Measurements from ENCODE around the gene LGR6.
"Not testable (repeated sequence)": the region's sequence is repeated elsewhere in the genome, so short reads cannot be mapped to it uniquely, and the experiment has no call there.

The LGR6 gene

DNA sequence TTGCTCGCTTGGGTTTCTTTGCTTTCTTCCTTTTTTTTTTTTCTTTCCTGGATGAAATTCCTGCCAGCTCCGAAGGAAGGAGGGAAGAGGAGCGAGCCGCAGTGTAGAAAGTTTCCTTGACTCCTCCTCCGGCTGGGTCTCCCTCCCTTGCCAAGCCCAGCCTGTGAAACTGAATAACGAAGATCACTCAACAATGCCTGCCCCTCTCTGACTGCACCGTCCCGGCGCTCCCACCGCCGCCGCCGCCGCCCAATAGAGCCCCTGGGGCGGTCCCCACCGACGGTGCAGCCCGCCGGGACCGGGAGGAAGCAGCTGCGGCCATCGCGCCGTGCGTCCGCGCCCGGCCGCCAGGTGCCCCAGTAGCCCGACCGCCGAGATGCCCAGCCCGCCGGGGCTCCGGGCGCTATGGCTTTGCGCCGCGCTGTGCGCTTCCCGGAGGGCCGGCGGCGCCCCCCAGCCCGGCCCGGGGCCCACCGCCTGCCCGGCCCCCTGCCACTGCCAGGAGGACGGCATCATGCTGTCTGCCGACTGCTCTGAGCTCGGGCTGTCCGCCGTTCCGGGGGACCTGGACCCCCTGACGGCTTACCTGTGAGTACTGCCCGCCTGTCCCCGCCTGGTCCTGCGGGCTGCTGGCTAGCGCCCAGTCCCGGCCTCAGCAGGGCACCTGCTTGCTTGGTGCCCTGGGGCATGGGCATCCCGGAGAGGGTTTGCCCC lies at the start of gene LGR6:
LGR6 (plus strand) TSS at position 186 of the 714 bp plus-strand sequence; CDS start at position 377, 191 bp downstream.
- no peak for DNase-seq (ENCODE audit: low read depth)

DNA sequence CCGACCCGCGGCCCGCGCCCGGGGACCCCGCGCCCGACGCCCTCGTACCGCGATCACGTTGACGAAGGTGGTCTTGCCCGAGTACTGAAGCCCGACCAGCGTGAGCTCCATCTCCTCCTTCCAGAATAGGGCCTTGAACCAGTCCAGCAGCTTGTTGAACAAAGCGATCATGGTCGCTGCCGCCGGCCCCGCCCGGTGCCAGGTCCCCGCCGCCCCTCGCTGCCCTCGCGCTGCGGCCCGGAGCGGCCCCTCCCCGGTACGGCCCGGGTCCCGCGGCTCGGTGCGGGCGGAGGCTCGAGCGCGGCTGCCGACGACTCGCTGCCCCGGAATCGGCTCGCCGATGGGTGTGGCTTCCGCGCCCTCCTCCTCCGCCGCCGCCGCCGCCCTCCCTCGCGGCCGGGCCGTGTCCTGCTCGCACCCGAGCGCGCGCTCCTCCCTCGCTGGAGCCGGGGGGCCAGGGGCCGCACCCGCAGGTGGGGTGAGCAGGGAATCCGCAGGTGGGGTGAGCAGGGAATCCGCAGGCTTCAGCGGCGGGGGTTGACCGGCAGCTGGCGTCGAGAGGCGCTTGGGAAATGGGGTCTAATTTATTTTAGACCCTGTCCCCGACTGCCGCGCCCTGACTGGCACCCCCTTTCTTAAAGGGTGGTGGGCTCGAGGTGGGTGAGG lies 49.1 kb upstream of the LGR6 start, which contains the start of gene ARL8A:
ARL8A (minus strand) TSS at position 336 of the 666 bp plus-strand sequence; CDS start at position 171, 165 bp downstream.
- peak; percentile 55 for DNase-seq (ENCODE audit: low read depth)

DNA sequence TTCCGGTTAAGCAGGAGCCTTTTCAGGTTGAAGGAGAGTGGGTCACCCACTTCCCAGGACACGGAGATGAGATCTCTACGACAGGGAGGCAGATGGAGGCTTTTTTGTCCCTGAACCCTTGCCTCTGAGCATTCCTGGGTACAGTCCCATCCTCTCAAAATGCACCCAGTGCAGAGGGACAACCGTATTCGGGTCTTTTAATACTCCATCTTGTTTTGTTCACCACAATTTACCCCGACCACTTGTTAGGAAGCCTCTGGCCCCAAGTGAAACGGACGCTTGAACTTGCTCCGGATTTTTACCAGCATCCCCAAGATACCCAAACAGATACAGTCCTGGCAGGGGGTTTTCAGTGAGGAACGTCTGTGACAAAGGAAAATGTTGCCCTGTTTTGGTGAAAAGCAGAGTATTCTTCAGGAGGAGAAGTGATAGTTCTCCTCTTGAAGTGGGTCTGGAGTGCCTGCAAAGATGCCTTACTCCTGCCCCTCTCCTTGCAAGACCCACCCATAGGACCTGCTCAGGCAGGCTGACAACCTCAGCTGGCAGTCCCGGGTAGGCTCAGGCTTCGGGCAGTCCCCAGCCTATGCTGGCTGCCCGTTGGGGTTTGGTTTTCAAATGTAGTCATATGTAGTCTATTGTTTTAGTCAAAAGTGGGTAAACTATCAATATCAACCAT lies 48.4 kb upstream of the LGR6 start:
- DNase-seq (ENCODE audit: low read depth), result peak; percentile 13

- DNase-seq (ENCODE audit: low read depth), result not testable (repeated sequence)
Measured at GRCh38 chr1:202145744-202146140, 47.9 kb upstream of the LGR6 start.

DNA sequence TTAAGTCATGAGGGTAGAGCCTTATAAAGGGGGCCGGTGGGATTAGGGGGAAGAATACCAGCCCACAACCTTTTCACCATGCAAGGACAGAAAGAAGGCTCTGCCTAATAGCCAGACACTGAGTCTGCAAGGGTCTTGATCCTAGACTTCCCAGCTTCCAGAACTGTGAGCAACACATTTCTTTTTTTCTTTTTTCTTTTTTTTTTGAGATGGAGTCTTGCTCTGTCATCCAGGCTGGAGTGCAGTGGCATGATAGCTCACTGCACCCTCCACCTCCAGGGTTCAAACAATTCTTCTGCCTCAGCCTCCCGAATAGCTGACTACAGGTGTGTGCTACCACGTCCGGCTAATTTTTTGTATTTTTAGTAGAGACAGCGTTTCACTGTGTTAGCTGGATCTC lies 47.3 kb upstream of the LGR6 start:
- no peak for DNase-seq (ENCODE audit: low read depth)

GRCh38 chr1:202146993-202147392 lies 46.6 kb upstream of the LGR6 start:
- no peak for DNase-seq (ENCODE audit: low read depth)

GRCh38 chr1:202148391-202148790 lies 45.2 kb upstream of the LGR6 start:
- DNase-seq (ENCODE audit: low read depth), result no peak

- DNase-seq (ENCODE audit: low read depth), result no peak
Measured at GRCh38 chr1:202149566-202149965, 44.0 kb upstream of the LGR6 start.

- no peak for DNase-seq (ENCODE audit: low read depth)
Measured at GRCh38 chr1:202150187-202150586, 43.4 kb upstream of the LGR6 start.

DNA sequence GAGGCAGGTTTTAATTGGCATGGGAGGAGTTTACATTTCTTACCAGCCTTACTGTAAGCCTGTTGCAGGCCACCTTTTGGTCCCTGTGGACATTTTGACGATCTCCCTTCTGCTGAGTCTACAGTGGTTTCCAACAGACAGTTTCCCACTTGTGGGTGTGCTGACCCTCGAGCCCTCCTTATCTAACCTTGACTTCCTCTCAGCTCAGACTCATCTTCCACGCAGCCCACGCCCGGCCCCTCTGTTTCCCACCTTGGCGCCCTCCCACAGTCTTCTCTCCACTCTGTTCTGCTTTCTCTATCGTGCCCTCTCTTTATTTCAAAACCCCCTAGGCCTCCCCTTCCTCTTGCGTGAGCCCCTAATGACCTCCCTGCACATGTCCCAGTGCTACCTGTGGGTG lies 43.0 kb upstream of the LGR6 start:
- no peak for DNase-seq (ENCODE audit: low read depth)

- DNase-seq (ENCODE audit: low read depth), result no peak
Measured at GRCh38 chr1:202151045-202151444, 42.6 kb upstream of the LGR6 start.

DNA sequence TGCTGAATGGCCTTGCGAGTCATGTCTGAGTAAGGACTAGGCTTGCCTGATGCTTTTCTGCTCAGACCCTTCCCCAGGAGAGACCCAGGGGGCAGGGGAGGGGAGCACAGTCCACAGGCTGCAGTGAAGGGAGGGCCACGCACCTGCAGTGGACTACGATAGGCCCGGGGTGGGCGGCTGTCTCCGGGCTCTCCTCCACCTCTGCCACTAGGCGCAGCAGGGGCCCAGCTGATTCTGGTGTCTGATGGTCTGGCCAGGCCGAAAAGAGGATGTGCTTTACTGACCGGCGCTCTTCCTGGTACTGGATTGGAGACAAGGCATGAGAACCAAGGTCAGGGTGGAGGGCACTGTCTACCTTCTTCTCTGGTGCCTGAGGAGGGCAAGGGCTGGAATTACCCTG lies 41.2 kb upstream of the LGR6 start:
- no peak for DNase-seq (ENCODE audit: low read depth)

- DNase-seq (ENCODE audit: low read depth), result no peak
Measured at GRCh38 chr1:202153284-202153683, 40.3 kb upstream of the LGR6 start.

GRCh38 chr1:202154148-202154765 lies 39.3 kb upstream of the LGR6 start:
- no peak for DNase-seq (ENCODE audit: low read depth)

- DNase-seq (ENCODE audit: low read depth), result peak; percentile 71
Measured at GRCh38 chr1:202154766-202155477, 38.7 kb upstream of the LGR6 start.

- peak; percentile 52 for DNase-seq (ENCODE audit: low read depth)
Measured at GRCh38 chr1:202155478-202156021, 38.0 kb upstream of the LGR6 start.

DNA sequence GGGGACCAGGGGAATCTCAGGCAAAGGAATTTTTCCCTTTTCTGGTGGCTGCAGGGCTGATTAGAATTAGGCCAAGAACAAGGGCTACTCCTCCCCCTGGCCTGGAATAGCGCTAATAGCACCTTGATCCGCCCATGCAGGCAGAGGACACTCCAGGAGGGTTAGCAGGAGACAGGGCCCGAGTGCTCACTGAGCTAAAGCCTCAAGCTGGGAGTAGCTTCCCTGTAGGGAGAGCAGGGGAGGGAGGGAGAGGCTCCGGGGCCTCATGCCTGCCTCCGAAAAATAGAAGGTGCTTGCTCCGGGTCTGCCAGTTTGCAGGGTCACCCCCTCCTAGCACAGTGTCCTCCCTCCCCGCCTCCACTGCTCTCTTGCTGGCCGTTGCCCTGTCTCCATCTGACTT lies 37.0 kb upstream of the LGR6 start:
- DNase-seq (ENCODE audit: low read depth), result no peak

GRCh38 chr1:202157945-202158344 lies 35.7 kb upstream of the LGR6 start:
- no peak for DNase-seq (ENCODE audit: low read depth)

DNA sequence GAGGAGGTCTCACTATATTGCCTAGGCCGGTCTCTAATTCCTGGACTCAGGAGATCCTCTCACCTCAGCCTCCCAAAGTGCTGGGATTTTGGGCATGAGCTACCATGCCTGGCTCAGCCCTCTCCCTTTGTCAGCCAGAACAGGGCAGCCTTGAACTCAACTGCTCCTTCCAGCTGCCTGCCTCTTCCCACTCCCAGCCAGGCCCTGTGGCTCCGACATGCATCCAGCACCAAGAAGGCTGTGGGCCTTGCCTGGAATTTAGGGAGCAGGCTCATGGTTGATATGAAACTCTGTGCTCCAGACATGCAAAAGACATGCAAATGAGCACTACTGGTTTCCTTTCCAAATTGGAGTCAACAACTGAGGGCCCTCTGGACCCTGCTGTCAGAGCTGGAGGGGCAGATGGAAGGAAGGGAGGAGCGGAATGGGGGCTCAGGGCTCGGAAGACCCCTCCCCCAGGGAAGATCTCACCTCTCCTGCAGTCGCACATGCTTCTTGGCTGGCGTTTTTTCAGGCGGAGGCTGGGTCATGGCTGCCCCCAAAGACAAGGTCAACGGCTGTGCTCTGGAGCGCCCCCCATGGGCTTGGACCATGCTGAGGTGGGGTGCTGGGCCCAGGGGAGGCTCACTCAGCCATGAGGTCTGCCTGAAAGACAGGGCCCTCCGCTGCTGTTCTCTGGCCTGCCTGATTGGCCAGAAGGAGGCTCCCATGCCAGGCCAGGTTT lies 34.6 kb upstream of the LGR6 start:
- no peak for DNase-seq (ENCODE audit: low read depth)

DNA sequence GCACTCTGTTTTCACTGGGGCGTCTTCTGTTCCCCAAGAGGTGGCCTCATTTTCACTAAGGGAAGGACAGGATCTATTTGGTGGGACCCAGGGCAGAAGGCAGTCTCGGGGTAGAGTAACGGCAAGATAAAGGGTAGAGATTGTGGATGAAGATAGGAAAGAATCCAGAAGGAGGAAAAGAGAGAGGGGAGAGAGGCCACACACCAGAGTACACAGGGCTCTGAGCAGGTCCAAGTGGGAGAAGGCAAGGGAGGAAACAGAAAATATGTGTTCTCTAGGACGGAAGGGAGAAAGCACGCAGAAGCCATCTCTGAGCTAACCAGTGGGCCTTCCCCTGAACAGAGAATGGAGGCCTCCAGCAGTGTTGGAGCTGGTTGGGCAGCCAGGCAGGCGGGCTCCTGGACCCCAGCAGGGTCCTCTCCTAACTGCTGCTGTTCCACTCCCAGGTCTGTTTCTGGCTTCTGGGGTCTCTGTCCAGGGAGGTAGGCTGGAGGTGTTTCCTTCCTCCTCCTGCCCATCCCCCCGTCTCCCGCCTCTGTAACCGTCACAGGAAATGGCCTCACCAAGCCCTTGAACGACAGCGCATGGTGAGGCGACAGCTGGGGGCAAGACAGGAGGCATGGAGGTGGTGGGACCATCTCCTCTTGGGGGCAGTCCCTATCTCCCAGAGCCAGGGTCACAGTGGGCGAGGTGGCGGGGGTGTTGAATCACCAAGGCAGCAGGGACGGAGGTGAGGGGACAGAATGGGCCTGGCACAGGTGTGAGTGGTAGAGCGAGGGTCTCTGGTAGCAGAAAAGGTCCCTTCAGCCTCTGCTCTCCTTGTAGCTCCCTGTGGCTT lies 33.8 kb upstream of the LGR6 start:
- no peak for DNase-seq (ENCODE audit: low read depth)
